GM21825 (cell line): ENCODE data around the gene MEF2C.
A peak's percentile ranks its signal among the peaks of the same experiment; 100 is the strongest.

Experiments used
- ATAC-seq: cut with Tn5 transposase; IDR thresholded peaks from one replicate; pipeline ENCODE4 v1.9.1; 2021; ENCODE audit warnings: mild to moderate bottlenecking, moderate library complexity; ENCODE audit not compliant: unreplicated experiment

Gene MEF2C

DNA sequence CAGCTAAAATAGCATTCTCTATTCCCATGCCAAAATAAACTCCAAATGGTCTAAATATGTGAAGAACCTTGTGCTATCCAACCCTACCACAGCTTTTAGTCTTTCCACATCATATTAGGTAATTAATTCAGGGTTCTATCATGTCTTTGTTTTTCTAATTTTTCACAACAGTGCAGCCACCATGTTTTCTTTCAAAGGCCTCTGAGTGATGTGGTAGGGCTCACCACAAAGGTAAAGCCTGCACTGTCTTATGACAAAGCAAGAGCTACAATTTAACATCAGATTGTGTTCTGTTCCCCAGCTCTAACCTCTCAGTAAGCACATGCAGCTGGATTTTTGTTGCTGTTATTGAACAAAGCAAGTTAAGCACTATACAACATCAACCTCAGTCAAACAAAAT, 52.4 kb downstream of the MEF2C start:
- ATAC-seq: no peak

DNA sequence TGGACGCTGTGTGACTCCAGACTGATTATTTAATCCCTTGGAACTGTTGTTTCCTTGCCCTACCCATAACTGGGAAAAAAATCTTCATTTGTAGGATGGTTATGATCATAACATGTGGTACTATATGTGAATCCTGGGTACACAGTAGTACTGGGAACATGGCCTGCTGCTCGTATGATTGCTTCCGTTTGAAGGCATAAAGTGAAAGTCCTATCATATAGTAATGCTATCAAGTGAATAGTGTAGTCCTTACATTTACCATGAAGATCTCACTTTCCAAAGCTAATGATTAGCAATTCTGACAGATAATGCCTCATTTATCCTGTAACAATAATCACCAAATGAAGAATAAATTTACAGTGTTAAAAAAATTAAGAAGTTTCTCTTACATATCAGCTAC, 53.2 kb downstream of the MEF2C start:
- no peak for ATAC-seq

DNA sequence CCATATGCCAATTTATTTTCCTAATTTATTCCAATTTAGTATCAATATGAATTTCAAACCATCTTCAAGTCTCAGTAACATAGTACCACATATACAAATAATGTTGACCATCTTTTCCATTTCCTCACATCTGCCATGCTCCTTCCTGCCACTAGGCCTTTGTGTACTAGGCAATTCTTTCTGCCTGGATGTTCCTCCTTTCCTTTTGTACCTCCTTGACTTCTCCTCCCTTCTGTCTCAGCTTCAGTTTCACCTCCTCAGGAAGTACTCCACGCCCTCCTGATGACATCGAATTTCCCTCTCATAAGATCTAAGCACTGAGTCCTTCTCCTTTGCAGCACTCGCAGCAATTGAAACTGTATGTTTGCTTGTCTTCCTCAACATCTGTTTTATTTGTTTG, 53.9 kb downstream of the MEF2C start:
- ATAC-seq: no peak

DNA sequence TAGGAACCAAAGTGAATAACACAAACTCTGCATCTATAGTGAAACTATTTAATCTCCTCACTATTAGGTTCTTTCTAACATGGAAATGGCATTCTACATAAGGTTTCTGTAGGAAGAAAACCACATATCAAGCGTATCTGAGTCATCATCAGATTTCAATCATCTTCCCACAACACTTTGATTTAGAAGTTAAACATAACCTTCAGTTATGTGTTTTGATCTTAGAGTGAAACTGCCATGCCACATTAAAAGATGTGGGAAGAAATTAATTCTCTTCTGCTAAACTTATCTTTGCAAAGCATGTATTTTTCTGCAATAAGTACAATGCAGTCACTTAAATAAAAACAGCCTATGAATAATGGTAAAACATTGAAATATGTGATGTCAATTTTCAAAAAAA, 55.0 kb downstream of the MEF2C start:
- no peak for ATAC-seq

DNA sequence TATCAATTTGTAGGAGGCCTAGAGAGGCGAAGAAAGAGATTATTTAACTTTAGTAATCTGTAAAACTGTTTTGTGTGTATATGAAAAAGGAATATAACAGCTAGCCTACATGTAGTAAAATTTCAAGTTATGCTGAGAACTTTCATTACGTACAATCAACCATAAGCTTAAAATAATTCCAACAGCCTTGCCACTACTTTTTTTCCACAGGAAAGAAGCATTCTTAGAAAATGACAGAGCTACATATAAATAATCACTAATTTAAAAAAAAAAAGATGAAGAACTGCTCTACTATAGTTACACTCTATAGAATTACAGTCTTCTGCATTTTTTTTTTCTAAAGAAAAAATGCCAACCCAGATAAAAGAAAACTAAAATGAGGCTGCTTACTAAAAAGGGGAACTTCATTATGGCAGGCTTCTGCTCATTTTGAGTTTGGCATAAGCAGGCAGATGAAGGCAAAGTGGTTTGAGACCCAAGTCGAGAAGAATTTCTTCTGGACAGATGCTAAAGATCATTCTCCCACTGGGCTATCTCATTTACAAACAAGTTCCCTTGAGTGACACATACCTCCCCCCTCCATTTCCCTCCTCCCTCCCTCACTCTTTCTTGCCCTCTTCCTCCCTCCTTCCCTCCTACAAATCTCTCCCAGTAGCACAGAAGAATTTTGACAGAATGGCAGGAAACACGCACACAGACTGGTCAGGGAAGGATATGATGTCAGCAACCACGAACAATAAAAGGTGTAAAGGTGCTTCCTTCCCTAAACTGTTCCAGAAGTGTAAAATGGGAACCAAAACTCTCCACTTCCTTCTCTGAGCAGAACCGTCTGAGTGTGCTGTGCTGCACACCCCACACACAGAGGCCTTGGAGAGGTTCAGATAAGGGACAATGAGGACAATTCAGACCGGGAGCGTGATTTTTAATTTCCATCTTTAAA, 56.1 kb downstream of the MEF2C start:
- ATAC-seq: peak; percentile 68

DNA sequence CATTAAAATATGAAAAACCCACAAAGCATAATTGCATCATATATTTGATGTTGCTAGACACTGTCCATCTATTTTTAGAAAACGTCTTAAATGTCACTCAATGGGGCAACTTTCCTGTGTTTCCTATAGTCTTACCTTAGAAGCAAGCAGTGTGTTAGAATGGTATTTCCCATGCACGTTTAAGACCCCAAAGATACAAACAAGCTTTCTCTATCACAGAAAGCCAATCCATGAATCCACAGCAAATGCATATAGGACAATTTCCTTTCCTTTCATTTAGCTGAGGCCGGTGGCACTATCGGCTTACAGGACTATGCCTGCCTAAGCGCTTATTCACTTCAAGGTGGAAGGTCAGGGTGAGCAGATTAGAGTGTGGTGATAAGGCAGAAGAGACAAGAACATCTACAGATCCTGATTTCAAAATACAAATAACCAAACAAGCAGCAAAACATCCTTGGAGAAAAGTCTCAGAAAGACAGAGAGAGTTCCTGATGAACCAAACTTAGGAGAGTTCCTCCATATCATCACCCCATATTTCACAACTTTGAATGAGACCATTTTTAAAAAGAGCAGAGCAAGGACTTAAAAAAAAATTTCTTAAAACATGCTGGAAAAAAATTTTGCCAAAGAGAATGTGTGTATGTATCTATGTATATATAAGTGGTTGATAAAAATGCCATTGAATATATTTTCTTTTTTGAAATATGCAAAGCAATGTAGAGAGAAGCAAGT, 57.2 kb downstream of the MEF2C start:
- no peak for ATAC-seq

DNA sequence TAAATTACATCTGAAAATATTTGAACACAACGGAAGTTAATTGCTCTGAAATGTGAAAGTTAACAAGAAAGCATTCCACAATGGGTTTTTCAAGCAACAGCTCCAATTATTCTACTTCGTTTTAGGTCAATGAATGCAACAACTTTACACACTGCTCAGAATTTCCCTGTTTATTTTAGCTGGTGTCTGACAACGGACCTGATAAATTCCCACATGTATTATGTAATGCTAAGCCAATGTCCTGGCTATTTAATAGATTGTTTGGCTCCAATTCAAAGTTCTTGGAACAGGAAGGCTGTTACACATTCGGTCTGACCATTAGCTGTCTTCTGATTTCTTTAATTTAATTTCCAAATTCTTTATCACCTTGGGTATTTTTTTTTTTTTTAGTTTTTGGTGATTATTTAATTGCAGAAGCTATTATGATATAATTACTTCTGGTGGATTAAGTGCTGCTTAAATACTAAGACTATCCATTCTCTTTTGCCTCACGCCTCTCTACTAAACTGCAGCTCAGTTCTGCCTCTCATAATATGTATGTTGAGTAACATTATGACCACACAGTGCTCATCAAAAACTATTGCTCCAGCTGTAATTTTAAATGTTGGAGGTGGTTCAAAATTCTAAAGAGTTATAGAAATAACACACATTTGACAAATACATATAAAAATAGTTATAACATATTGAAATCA, 57.9 kb downstream of the MEF2C start:
- no peak for ATAC-seq

DNA sequence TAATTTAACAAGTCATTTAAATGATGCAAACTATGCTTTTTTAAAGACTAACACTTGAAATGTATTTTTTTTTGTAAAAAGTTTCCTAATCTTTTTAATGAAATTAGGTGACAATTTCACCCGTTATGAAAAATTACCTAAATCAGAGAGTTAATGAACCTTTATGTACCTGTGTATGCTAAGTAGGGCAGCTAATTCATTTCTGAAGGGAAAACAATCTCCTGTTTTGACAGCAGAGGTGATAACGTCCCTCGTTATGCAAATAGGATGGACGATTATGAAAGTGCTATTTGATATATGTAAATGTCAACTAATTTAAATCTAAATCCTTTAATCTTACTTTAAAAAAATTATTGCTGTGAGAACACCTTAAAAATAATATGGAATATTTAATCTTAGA, 58.8 kb downstream of the MEF2C start:
- ATAC-seq: no peak

DNA sequence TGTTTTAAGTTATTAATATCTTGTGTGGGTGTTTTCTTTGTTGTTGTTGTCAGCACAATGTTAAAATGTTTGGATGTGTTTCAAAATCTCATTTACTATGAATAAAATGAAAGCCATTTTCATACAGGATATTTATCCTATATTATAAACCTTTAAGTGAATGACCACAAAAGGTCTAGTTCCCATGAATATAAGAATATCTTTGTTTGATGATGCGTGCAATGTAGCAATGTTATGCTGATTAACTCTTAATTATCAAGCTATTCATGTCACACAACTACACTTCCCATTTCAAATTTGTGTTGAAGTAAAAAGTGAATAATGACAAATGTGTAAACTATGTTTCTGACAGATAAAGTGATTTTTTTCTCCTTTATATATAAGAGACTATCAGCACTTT, 59.8 kb downstream of the MEF2C start:
- no peak for ATAC-seq

DNA sequence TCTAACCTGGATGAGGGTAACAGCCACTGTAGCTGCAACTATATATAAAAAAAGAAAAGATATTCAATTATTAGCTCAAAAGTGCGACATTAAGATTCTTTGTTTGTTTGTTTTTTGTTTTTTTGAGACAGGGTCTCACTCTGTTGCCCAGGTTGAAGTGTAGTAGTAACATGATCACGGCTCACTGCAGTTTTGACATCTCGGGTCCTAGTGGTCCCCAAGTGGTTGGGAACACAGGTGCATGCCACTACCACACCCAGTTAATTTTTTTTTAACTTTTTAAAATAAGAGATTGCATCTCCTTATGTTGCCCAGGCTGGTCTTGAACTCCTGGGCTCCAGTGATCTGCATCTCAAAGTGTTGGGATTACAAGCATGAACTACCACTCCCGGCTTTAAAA, 61.8 kb downstream of the MEF2C start:
- ATAC-seq: no peak

DNA sequence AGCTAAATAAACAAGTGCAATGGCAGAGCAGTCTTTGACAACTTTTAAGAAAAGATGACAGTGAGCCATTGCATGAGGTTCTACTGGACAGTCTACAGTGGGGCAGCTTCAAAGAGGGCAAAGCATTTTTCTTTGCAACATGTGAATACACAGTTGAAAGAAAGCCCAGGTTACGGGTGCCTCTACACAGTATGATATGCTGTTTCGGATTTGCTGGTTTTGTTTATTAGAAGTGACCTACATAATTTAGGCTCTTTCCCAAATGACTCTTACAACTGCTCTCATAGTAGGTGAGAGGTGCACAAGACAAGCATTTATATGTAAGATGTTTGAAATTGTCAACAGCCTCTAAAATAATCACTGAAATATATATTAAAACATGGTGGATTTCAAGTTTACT, 62.4 kb downstream of the MEF2C start:
- no peak for ATAC-seq

DNA sequence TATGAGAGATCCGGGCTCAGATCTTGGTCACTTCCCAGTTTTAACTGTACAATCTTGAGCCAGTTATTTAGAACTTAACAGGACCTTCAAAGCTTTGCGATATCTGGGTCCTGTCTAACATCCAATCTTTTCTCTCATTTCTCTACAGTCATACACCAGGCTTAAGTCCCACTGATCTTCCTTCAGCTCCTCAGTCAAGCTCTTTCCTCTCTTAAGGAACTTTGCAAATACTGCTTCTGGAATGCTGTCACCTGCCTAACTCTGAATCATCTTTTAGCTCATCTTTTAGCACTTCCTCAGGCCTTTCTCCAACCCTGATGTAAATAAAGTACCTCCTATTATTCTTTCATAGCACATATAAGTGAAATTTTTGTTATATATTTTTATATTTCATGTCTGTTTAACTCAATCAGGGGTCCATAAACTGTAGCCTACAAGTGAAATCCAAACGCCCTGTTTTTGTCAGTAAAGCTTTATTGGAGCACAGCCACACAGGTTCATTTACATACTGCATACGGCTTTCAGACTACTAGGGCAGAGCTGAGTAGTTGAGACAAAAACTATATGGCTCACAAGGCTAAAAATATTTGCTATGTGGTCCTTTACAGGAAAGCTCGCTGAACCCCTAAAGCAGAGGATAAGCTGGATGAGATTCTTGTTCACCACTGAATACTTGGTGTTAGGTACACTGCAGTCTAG, 63.5 kb downstream of the MEF2C start:
- ATAC-seq: no peak

DNA sequence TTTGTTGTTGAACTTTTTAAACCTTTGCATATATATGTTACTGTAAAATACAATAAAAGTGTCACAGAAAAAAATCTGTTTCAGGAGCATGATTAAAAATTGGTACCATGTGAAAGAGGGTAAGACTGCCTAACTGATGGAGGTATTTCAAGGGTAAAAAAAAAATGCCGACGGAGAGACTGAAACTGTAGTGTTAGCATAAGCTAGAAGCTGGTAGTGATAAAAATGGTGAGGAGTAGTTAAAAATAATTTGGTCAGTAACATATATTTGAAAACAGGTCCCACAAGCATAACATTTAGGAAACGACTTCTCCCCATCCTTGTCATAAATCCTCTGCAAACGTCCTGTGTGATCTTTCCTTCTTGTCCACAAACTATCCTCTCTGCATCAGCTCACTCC, 64.7 kb downstream of the MEF2C start:
- no peak for ATAC-seq

DNA sequence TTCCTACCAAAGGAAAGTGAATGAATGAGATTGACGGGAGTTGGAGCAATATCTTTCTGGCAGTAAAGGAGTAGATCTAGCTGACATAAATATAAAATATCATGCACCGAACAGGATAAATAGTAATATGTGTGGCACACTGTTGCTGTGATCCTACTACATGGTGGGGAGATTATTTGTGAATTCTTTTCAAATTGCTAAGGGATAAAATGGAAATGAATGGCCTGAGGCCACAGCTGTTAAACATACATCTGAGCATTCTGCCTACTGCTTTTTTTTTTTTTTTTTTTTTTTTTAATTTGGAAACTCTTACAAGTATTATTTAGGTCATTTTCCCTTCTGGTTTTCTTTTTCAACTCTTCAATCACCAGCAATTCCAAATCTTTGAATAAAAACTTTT, 66.8 kb downstream of the MEF2C start:
- no peak for ATAC-seq

DNA sequence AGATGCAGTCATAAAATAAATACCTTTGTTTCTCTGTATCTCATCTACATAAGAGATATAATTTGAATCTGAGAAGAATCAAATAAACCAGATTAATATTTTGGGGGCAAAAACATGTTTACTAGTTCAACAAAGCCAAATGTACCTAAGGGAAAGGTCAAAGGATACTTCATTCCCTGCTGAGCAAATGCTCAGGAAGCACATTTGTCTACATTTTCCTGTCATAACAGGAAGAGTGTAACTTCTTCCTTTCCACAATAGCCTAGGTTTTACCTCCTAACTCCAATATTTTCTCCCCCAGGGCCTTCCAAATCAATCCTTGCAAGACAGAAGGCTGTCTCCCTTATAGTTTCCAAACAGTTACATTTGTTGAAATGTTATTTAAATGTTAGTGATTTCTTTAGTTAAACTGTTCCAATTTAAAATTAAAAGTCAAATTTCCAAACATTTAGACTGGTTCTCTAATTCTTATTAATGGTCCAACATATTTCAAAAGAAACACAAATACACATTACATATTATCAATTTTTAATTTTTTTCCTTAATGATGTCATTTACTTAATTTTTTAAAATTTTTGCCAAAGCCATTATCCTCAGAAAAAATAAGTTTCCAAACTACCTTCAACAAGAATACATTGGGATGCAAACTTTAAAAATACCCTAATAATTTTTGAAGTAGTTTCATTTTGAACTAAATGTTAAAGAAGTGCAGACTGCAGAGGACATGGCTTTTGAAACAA, 67.8 kb downstream of the MEF2C start:
- ATAC-seq: no peak

DNA sequence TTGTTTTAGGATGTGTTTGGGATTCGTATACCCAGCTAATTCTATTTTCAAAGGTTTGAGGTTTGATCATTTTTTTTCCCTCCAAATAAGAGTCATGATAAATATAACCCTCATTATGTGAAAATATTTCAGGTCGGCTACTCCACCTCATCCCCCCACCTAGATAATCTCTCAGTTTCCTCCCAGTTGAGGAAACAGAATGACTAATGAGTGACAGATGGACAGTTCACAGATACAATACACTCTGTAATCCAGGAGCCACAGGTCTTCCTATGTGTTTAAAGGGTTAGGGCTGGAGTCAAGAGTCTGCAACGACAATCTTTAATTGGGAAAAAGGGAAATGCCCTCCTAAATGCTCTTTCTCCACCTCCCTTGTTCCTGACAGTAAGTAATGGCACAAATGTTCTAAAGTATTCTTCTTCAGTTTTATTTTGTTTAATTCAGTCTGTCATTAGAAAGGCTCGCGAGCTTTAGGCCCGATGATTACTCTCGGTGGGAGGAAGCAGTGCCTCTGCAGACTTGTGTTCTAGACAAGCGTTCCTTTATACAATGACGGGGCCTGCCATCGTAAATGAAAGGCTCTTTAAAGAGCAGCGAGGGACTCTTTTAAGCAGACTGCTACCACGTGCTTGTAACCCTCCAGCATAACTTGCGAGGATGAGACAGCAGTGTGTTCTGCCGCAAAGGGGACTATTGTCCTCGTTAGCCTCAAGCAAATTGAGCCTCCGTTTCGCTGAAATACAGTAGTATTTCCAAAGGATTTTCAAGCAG, 69.0 kb downstream of the MEF2C start:
- ATAC-seq: no peak

DNA sequence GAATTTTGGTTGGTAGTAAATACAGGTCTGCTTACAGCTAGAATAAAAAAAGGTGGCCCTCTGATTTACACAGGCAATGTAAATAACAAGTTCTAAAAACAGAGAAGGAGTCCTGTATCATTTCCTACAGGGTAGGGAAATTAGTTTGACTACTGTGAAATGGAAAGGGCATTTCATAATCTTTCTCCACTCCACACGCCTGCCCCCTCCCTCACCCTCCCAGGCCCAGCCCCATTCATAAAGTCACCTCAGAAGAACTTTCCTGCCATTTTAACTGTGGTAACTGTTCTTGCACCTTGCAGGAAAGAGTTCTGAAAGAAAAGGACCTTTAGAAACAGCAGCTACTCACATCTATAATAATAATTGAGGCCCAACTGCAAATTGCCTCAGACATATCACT, 69.7 kb downstream of the MEF2C start:
- no peak for ATAC-seq

DNA sequence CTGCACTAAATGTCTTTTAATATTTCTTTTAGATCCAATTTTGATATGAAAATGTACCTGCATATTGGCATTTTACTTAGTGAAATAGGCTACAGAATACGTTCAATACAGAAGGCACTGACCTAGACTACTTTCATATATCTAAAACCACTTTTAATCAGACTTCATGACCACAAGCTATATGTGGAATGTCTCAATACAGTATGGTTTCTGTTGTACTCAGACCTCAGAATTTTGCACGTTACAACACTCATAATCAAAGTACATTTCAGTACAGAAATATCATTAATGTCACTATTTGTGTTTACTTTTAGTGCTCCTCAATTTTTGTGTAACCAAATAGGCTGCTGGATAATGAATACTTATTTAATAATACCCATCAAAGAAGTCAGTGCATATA, 74.8 kb downstream of the MEF2C start:
- no peak for ATAC-seq

DNA sequence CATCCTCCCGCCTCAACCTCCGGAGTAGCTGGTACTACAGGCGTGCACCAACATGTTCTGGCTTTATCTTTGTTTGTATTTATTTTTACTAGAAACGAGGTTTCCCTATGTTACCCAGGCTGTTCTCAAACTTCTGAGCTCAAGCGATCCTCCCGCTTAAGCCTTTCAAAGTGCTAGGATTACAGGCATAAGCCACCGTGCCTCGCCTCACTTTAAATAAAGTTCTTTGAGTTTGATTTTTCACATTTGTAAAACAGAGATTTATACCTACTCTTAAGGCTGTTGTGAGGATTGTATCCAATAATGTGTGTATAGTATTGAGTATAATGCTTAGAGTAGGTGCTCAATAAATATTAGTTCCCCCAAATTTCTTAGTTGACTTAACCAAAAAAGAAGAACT, 75.7 kb downstream of the MEF2C start:
- no peak for ATAC-seq

DNA sequence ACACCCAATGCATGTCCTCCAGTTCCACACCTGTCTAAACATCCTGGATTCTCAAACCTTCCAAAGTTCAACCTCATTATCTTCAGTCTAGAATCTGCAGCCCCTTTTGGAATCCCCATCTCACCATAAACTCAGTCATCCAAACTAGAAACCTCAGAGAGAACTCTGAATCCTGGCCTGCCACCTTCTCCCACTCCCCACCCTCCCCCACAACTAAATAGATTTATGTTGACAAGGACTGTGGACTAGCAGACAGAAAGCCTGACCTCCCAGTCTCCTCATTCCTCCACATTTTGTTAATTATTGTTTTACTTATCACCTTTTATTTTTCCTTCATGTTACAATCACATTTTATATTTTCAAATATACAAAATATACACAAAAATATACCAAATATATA, 76.6 kb downstream of the MEF2C start:
- no peak for ATAC-seq
